Measurements from ENCODE around the gene CHIT1.

GRCh38 chr1:203204756-203205155, 24.7 kb downstream of the CHIT1 start:
- TF ChIP-seq CTCF (conservative IDR thresholded peaks at IDR 0.05; ENCODE audit: low read length) (no peak), EZH2phosphoT487 (IDR thresholded peaks at IDR 0.05; ENCODE audit: borderline replicate concordance, low read depth, low read length) (no peak)

Measured in OCI-LY7 (cell line).